NCI-H82 treated with DMSO at 0.1 percent for 48 hours (cell line): ENCODE data around the gene WDR82.
A peak's percentile ranks its signal among the peaks of the same experiment; 100 is the strongest.

Experiments
- DNase-seq: peaks from one replicate; lab custom pipeline; 2025; ENCODE audit not compliant: unreplicated experiment; lab: John Stamatoyannopoulos, UW

The WDR82 gene

GRCh38 chr3:52238761-52239701 lies 39.4 kb downstream of the WDR82 start, which contains the start of gene TWF2:
Gene TWF2, minus strand, starts transcription at chr3:52239158. Its CDS starts 142 bp downstream, at chr3:52239016.
- peak; percentile 3 for DNase-seq

- no peak for DNase-seq
These were observed 40.2 kb downstream of the WDR82 start for GRCh38 chr3:52238193-52238760.

DNA sequence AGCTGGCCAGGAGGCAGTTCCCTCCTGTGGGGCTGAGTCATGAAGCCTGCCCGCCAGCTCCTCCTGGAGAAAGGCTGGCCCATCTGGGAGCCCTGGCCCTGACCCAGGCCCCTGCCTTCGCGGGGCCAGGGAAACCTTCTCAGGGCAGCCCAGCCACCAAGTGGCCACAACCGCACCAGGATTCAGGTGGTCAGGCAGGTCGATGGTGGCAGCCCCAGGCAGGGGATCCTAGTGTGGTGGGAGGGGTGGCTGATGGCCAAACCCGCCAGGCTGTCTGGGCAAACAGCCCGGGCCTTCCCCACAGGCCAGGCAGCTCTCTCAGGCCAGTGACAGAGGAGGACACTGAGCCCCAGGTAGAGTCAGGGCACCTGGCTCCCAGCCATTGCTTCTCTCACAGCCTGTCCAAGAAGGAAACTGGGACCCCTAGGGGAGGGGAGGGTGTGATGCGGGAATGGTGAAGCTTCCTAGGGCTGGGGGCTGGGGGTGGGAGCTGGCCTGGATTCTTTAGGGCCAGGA lies 40.7 kb downstream of the WDR82 start:
- DNase-seq = no peak

DNA sequence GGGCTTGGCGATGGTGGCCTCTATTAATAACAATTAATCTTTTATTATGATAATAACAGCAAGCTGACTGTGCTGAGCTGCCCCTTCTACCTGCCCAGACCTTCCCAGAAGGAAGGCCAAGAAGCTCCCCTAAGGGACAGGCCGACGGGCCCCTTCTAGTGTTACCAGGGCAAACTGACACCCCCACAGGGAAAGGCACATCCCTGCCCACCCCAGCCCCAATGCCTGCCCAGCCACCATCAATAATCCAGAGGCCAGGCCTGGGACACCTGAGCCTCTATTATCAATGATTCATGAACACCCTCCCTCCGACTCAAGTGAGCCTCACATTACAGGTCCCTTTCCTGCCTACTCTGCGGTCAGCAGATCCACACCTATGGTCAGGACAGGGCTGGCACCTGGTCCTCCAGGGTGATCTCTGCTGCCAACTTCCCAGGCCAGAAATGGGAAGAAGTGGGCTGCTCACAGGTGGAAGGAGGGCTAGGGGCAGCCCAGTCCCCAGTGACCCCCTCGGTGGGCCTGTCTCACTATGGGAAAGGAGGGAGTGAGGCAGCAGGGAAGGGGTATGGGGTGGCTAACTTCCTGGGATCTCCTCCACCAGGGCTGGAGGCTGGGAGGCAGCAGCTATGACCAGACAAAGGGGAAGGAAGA lies 41.3 kb downstream of the WDR82 start:
- DNase-seq = no peak

GRCh38 chr3:52236424-52236886 lies 42.0 kb downstream of the WDR82 start:
- no peak for DNase-seq

GRCh38 chr3:52234516-52235447 lies 43.7 kb downstream of the WDR82 start:
- no peak for DNase-seq

DNA sequence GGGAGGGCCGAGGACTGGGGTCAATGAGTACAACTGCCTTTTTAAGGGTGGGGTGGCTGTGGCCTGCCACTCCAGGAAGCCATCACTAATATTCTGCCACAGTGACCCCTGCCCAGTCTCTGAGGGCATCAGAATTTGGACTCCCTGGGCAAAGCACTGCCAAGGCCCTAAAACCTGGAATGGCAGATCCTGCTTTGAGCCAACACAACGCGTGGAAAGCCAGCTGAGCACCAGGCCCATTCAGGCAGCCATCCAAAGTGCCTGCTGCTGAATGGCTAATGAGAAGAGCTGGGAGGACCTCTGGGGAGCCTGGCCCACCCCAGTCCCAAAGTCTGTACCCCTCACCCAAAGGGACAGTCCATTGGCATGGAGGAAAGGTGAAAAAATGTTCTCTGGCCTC lies 44.5 kb downstream of the WDR82 start:
- DNase-seq = no peak

DNA sequence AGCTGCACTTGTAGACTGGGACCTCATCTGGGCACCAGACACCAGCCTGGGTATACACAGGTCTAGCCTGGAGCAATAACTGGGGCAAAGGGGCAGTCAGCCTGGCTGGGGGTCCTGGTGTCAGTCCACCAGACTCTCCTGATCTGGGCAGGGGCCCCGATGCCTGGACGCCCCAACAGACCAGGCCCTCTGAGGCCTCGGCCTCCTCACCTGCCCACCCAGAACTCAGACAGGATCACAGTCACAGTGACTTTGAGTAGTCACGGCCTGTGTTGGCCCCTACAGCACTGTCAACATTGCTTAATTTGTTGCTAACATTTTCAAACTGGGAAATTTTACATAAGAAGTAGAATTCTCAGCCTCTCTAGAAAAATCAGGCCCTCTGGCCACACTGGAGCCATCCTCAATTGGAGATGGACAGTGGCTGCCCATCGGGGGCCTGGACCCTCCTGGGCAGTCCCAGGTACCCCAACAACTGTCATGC lies 45.3 kb downstream of the WDR82 start:
- no peak for DNase-seq

DNA sequence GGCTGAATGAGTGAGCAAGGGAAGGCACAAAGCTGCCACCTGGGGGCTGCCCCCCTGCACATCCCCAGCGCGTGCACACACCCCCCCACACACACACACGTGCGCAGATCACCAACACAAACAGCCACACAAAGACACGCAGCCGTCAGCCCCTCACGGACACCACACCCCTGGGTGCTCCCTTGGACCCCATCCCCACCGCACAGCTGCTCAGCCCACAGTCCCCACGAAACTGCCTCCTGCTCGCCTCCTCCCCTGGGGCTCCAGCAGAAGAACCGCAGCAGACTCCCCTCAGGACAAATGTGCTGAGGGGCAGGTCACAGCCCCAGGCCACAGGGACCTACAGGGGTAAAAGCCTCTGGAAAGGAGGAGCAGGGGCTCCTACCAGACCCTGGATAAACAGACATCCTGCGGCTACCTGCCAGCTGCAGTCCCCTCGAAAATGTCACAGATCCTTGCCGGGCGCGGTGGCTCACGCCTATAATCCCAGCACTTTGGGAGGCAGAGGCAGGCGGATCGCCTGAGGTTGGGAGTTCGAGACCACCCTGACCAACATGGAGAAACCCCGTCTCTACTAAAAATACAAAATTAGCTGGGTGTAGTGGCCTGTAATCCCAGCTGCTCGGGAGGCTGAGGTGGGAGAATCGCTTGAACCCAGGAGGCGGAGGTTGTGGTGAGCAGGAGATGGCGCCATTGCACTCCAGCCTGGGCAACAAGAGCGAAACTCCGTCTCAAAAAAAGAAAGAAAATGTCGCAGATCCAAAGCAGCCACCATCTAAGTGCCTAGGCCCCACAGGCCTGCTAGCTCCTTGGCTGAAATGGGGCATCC lies 46.0 kb downstream of the WDR82 start:
- DNase-seq = no peak

DNA sequence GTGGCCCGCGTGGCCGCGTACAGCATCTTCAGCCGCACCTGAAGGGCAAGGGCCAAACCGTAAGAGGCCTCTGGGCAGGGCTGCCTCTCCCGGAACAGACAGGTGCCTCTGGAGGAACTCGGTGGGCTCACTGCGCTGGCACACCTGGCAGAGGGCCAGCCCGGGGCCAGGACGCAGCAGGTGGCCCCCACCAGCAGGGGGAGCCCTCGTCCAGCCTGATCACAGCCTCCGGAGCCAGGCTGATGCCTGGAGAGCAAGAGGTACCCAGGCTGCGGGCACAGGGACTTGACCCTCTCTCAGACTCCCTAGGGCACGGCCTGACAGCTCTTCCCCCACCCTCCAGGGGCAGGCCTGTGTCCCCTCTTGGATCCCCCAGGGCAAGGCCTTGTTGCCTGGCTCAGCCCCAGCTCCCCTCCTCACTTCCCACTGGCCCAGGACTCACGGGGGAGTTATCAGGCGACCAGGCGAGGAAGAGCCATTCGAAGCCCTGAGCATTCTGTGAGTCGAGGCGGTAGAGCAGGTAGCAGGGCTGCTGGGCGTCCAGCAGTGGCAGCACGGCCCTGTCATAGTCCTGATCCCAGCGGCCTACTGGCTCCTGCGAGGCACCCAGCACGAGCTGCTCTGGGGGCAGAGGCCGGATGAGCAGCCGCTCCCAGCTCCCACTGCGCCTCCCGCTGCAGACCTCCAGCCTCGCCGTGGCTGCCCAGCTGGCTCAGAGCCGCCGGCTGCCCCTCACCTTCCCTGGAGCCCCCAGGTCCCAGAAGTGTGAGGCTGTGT lies 46.8 kb downstream of the WDR82 start:
- no peak for DNase-seq

GRCh38 chr3:52230889-52231499 lies 47.5 kb downstream of the WDR82 start:
- no peak for DNase-seq

GRCh38 chr3:52230461-52230860 lies 48.0 kb downstream of the WDR82 start:
- DNase-seq = no peak

- no peak for DNase-seq
These were observed 48.8 kb downstream of the WDR82 start for GRCh38 chr3:52229656-52230055.

DNA sequence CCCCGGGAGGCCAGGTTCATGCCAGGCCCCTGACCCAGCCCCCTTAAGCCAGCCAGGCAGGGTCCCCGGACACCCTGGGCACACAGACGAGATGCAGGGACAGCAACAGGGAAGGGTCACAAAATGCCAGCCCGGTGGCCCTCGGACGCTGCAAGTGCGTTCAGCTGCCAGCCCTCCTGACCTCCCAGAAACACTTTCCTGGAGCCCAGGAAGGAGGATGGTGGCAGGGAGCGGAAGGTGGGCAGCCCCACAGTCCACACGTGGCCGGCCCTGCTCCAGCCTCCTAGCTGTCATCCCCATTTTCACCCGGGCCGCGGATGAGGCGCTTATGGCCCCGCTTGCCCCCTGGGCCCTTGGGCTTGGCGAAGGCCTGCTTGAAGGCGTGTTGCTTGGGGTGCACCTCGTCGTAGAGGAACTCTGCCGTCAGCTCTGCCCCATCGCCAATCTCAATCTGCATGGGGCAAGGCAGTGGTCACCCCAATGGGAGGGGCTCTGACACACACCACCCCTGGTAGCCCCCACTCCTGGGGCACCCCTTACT lies 49.6 kb downstream of the WDR82 start:
- no peak for DNase-seq

DNA sequence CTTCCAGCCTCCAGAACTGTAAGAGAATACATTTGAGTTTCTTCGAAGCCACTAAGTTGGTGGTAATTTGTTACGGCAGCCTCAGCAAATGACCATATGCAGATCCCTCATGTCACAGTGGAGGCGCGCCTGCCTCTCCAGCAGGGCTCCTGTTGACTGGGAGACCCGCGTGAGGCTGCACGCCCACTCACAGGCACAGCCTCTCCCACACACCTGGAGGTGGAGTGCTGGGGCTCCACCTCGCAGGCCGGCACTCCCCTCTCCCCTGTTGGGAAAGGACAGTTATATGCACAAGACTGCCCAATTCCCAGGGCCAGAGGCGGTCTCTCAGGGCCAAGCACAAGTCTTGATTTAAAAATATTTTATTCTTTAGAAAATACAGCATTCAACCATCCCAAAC lies 50.2 kb downstream of the WDR82 start:
- DNase-seq = no peak

- DNase-seq = no peak
These were observed 50.7 kb downstream of the WDR82 start for GRCh38 chr3:52227766-52228165.

GRCh38 chr3:52227117-52227516 lies 51.3 kb downstream of the WDR82 start:
- DNase-seq = no peak

GRCh38 chr3:52226229-52226817 lies 52.1 kb downstream of the WDR82 start:
- no peak for DNase-seq
